ENCODE measurements around the gene RO60. TPM values are rescaled to one million over a fixed set of nuclear protein-coding genes. Genes with fewer than 3 reads are reported as not detected.

RO60 gene
- total and polyA plus RNA-seq, 2 of the 13 experiments (the other 11 are each of a cell fraction or from before 2014, with no cell fraction given) = 20.3 to 53.7 TPM

DNA sequence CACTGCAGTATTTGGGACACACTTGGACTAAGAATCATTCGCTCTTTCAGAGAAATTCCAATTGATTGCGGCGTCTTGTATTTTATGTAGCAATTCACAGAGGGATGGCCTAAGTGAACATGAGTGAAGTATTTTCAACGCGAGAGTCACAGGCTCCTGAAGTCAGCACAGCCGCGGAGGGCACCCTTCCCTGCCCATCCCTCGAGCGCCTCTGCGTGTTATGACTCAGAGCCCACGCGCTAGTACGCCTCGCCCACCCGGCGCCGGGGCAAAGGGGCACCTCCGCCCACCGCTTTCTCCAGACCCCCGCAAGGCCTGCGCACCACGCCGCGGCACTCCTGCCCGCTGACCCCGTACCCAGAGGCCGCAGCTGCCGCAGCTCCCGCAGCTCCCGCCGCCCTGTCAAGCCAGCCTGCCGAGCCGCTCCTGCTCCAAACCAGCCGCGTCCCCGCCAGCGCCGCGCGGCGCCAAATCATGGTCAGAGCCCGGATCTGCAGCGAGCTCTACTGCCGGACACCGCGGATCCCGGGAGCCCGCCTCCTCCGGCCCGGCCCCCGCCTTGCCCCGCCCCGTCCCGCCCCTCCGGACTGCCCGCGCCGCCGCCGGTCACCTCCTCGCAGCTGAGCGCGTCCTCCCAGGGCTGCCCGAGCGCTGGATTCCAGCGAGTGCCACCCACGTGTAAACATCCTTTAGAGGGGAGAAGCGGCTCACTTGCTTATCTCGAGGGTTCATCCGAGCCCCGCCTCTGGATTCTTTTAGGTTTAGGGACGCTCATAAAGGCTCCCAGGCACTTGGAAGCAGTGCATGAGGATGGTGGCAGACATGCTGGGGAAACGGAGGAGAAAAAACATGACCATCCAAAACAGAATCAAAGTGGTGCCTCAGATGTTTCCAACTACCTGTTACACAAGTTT, 45.8 kb downstream of the RO60 start, which contains the start of gene GLRX2 (continued):
- no peak for TF ChIP-seq RFXANK (CRISPR knock-in tag; IDR thresholded peaks at IDR 0.05)
- TF ChIP-seq NCOA5 (CRISPR knock-in tag; IDR thresholded peaks at IDR 0.05) = no peak
- no peak; the same call in 1 of the 2 replicates for TF ChIP-seq ZNF124 (CRISPR knock-in tag; IDR thresholded peaks at IDR 0.05)
- TF ChIP-seq STAG1 (CRISPR knock-in tag; IDR thresholded peaks at IDR 0.05) = peak; percentile 59
- peak; percentile 45; the same call in 1 of the 2 replicates for TF ChIP-seq PHF20 (CRISPR knock-in tag; IDR thresholded peaks at IDR 0.05)
- no peak for TF ChIP-seq U2AF2 (IDR thresholded peaks at IDR 0.05; ENCODE audit: low read depth, low read length)
- TF ChIP-seq ZNF883 (CRISPR knock-in tag; IDR thresholded peaks at IDR 0.05; ENCODE audit: not compliant biosample characterization) = peak; percentile 84
- no peak for TF ChIP-seq PAWR (CRISPR knock-in tag; IDR thresholded peaks at IDR 0.05; ENCODE audit: borderline replicate concordance)
- TF ChIP-seq TEAD2 (CRISPR knock-in tag; IDR thresholded peaks at IDR 0.05) = no peak
- no peak for TF ChIP-seq KAT2B (IDR thresholded peaks at IDR 0.05; ENCODE audit: borderline replicate concordance, low read depth, low read length)
- TF ChIP-seq CC2D1A (CRISPR knock-in tag; IDR thresholded peaks at IDR 0.05) = no peak
- no peak for TF ChIP-seq HIVEP1 (CRISPR knock-in tag; IDR thresholded peaks at IDR 0.05)
- peak; percentile 69 for TF ChIP-seq IRF9 (CRISPR knock-in tag; IDR thresholded peaks at IDR 0.05; ENCODE audit: borderline replicate concordance)
- TF ChIP-seq ASH2L (IDR thresholded peaks at IDR 0.05; ENCODE audit: insufficient read length, low read depth, low read length) = peak; percentile 74
- peak; percentile 77 for TF ChIP-seq ZFX (CRISPR knock-in tag; IDR thresholded peaks at IDR 0.05; ENCODE audit: low read depth)
- no peak for TF ChIP-seq NFYB (CRISPR knock-in tag; IDR thresholded peaks at IDR 0.05)
- TF ChIP-seq, protein P1, sequence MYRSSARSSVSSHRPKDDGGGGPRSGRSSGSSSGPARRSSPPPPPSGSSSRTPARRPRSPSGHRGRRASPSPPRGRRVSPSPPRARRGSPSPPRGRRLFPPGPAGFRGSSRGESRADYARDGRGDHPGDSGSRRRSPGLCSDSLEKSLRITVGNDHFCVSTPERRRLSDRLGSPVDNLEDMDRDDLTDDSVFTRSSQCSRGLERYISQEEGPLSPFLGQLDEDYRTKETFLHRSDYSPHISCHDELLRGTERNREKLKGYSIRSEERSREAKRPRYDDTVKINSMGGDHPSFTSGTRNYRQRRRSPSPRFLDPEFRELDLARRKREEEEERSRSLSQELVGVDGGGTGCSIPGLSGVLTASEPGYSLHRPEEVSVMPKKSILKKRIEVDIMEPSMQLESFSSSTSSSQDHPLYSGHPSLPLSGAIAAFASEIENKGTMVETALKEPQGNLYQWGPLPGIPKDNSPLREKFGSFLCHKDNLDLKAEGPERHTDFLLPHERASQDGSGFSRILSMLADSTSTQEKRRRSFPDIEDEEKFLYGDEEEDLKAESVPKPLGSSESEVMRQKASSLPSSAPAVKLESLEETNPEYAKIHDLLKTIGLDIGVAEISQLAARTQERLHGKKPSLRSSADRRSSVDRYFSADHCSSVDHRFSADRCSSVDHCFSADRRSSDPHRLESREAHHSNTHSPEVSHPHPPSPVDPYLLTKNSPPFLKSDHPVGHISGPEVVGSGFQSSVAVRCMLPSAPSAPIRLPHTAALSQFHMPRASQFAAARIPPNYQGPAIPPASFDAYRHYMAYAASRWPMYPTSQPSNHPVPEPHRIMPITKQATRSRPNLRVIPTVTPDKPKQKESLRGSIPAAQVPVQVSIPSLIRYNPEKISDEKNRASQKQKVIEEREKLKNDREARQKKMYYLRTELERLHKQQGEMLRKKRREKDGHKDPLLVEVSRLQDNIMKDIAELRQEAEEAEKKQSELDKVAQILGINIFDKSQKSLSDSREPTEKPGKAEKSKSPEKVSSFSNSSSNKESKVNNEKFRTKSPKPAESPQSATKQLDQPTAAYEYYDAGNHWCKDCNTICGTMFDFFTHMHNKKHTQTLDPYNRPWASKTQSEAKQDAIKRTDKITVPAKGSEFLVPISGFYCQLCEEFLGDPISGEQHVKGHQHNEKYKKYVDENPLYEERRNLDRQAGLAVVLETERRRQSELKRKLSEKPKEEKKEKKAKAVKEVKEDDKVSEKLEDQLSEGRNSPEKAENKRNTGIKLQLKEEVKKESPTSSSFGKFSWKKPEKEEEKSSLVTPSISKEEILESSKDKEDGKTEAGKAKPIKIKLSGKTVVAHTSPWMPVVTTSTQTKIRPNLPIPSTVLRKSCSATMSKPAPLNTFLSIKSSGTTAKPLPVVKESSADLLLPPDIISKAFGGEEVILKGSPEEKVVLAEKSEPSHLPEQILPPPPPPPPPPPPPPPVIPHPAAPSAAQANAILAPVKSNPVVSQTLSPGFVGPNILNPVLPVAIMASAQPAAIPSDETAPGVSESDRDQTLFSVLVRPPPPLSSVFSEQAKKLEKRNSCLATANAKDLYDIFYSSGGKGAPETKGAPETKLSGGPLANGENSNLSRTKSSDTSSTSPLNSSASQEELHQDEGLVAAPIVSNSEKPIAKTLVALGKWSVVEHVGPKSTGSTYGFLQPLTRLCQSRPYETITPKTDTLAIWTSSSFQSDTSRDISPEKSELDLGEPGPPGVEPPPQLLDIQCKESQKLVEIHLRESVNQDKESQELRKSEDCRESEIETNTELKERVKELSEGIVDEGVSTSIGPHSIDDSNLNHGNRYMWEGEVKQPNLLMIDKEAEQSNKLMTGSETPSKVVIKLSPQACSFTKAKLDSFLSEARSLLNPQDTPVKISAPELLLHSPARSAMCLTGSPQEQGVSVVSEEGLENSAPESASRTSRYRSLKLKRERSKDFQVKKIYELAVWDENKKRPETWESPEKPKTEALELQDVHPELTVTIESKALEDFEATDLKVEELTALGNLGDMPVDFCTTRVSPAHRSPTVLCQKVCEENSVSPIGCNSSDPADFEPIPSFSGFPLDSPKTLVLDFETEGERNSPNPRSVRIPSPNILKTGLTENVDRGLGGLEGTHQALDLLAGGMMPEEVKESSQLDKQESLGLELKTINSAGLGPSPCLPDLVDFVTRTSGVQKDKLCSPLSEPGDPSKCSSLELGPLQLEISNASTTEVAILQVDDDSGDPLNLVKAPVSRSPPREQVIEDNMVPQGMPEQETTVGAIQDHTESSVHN (CRISPR knock-in tag; IDR thresholded peaks at IDR 0.05) = no peak
- TF ChIP-seq GRHL1 (CRISPR knock-in tag; conservative IDR thresholded peaks at IDR 0.05) = no peak
- TF ChIP-seq ZNF460 (CRISPR knock-in tag; IDR thresholded peaks at IDR 0.05; ENCODE audit: borderline replicate concordance) = no peak

Measured in HepG2 (cell line).